Measurements from ENCODE around the gene IPP. TPM values are rescaled to one million over a fixed set of nuclear protein-coding genes. Genes with fewer than 3 reads are reported as not detected.
"Not testable (repeated sequence)": the region's sequence is repeated elsewhere in the genome, so short reads cannot be mapped to it uniquely, and the experiment has no call there.

The IPP gene
- total RNA-seq, 1 experiment from 2014 or later, result 25.4 TPM

DNA sequence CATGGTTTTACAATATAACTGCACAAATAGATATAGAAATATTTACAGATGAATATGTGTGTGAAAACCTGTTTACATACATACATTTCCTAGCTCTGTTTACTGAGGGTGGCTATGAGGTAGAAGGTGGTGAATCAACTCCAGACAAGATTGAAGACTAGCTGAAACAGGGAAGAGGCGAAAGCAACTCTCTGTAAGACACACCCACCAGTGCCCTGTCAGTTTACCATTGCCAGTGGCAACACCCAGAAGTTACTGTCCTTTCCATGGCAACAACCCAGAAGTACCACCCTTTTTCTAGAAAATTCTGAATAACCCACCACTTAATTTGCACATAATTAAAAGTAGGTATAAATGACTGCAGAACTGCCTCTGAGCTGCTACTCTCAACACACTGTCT, 45.8 kb downstream of the IPP start:
- Histone ChIP-seq H3K27me3 (ENCODE audit: insufficient read depth, low read depth) (no peaks in the 10 kb centered on the region), H3K79me2 (ENCODE audit: low read depth) (no peaks in the 10 kb centered on the region), H3K36me3 (ENCODE audit: low read depth) (no peaks in the 10 kb centered on the region), H3K27ac (no peak overlapping the region), H3K4me1 (replicated peaks; ENCODE audit: insufficient read depth) (no peaks in the 10 kb centered on the region), H3F3A (ENCODE audit: insufficient read depth, low read depth) (0 out of 2 replicates have a peak, but pooled peaks cover 6% of the 10 kb centered on the region), H3K4me2 (no peak overlapping the region), H3K9me3 (ENCODE audit: insufficient read depth, low read depth) (no peaks in the 10 kb centered on the region), H4K20me1 (ENCODE audit: insufficient read depth) (no peaks in the 10 kb centered on the region), H3K4me3 (no peak overlapping the region), H2AFZ (no peak overlapping the region), H3K9me2 (ENCODE audit: insufficient read depth) (no peaks in the 10 kb centered on the region)
- DNase-seq, result no peak
- ChIA-PET CTCF (no interaction called here), POLR2A (ENCODE audit: unreplicated experiment) (interaction anchor here (0.6 kb wide), 1 partner anchor 33 kb away, joined by 5 read pairs; no protein-coding TSS in a partner anchor)
- no TSS peak for BruUV-seq (replicated peaks)
- no peak for TF ChIP-seq CTCF (conservative IDR thresholded peaks at IDR 0.05)
- TF ChIP-seq EZH2 (IDR thresholded peaks at IDR 0.05; ENCODE audit: low read depth), result no peak
- intact Hi-C loops (cut with micrococcal nuclease; ENCODE audit: unreplicated experiment), result no loop called here

- peaks cover 18% of the 10 kb centered on the region for H3K79me2 ChIP-seq (ENCODE audit: low read depth)
- H3K9me3 ChIP-seq (ENCODE audit: insufficient read depth, low read depth), result no peaks in the 10 kb centered on the region
- no peaks in the 10 kb centered on the region for H3K9me2 ChIP-seq (ENCODE audit: insufficient read depth)
- H3K4me2 ChIP-seq, result no peak overlapping the region
- H3K27ac ChIP-seq, result no peak overlapping the region
- POLR2A ChIA-PET (ENCODE audit: unreplicated experiment), result interaction anchor here (0.6 to 0.7 kb wide), 3 partner anchors 39 to 359 kb away, joined by 3 to 9 read pairs (median 7); no protein-coding TSS in a partner anchor
- H2AFZ ChIP-seq, result no peak overlapping the region
- H3F3A ChIP-seq (ENCODE audit: insufficient read depth, low read depth), result peaks cover 25% of the 10 kb centered on the region
- DNase-seq, result no peak
- no TSS peak for BruUV-seq (replicated peaks)
- CTCF ChIA-PET, result no interaction called here
- TF ChIP-seq CTCF (conservative IDR thresholded peaks at IDR 0.05) (no peak), EZH2 (IDR thresholded peaks at IDR 0.05; ENCODE audit: low read depth) (no peak)
- no peaks in the 10 kb centered on the region for H3K27me3 ChIP-seq (ENCODE audit: insufficient read depth, low read depth)
- no peaks in the 10 kb centered on the region for H4K20me1 ChIP-seq (ENCODE audit: insufficient read depth)
- no peaks in the 10 kb centered on the region for H3K4me1 ChIP-seq (replicated peaks; ENCODE audit: insufficient read depth)
- H3K4me3 ChIP-seq, result no peak overlapping the region
- intact Hi-C loops (cut with micrococcal nuclease; ENCODE audit: unreplicated experiment), result no loop called here
- H3K36me3 ChIP-seq (ENCODE audit: low read depth), result peaks cover 11% of the 10 kb centered on the region; the same call in 1 of the 2 replicates
These were observed 55.6 kb downstream of the IPP start for GRCh38 chr1:45694823-45695222.

DNA sequence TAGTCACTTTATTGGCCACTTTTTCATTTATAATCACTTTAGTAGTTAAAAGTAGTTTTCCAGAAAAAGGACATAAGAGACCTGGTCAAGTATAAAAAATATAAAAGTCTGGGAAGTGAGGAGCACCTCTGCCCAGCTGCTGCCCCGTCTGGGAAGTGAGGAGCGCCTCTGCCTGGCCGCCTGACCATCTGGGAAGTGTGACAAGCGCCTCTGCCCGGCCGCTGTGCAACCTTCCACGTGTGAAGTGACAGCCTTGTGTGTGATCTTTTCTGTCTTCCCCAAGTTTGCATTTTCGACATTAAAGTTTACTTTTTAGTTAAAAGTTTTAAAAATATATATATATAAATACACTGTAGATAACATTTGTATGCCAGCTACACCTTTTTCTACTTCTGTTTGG, 56.6 kb downstream of the IPP start:
- Histone ChIP-seq H3F3A (ENCODE audit: insufficient read depth, low read depth) (peaks cover 27% of the 10 kb centered on the region), H3K36me3 (ENCODE audit: low read depth) (peaks cover 11% of the 10 kb centered on the region; the same call in 1 of the 2 replicates), H3K79me2 (ENCODE audit: low read depth) (peaks cover 28% of the 10 kb centered on the region)
- H3K9me2 ChIP-seq (ENCODE audit: insufficient read depth); H3K27ac ChIP-seq; H4K20me1 ChIP-seq (ENCODE audit: insufficient read depth); H3K9me3 ChIP-seq (ENCODE audit: insufficient read depth, low read depth); CTCF ChIA-PET; DNase-seq; BruUV-seq (replicated peaks); H3K4me3 ChIP-seq; H3K4me2 ChIP-seq; H3K27me3 ChIP-seq (ENCODE audit: insufficient read depth, low read depth); intact Hi-C loops (cut with micrococcal nuclease; ENCODE audit: unreplicated experiment); H3K4me1 ChIP-seq (replicated peaks; ENCODE audit: insufficient read depth); H2AFZ ChIP-seq: not testable (repeated sequence)
- POLR2A ChIA-PET (ENCODE audit: unreplicated experiment), result interaction anchor here (0.7 kb wide), 1 partner anchor 19 kb away, joined by 3 read pairs; no protein-coding TSS in a partner anchor

All from PC-9 (cell line).